ENCODE data around the gene MYBL2. TPM values are rescaled to one million over a fixed set of nuclear protein-coding genes. Genes with fewer than 3 reads are reported as not detected.

The MYBL2 gene
- total RNA-seq, 4 donors from 2014 or later = 1.5 to 27.2 (median 2.6) TPM

GRCh38 chr20:43662943-43663655 is 3.8 kb upstream of the MYBL2 start:
- Histone ChIP-seq H3K27ac (peak overlapping the region in 3 of 4 donors; percentile 19 to 65 (median 57)), H3K4me3 (no peak overlapping the region), H3K4me1 (peaks cover 6 to 37% (median 7%) of the 10 kb centered on the region in 4 donors), H3K9me3 (no peaks in the 10 kb centered on the region), H3K27me3 (peaks cover 0 to 7% of the 10 kb centered on the region in 2 donors), H3K36me3 (no peaks in the 10 kb centered on the region)
- DNase-seq = peak in 2 of 3 donors; percentile 73 to 76
- TF ChIP-seq POLR2A (IDR thresholded peaks at IDR 0.05) (peak in 1 of 2 donors; percentile 20), CTCF (IDR thresholded peaks at IDR 0.05) (no peak)

GRCh38 chr20:43665466-43666176 is 1.3 kb upstream of the MYBL2 start:
- Histone ChIP-seq H3K9me3 (no peaks in the 10 kb centered on the region), H3K27ac (no peak overlapping the region), H3K36me3 (no peaks in the 10 kb centered on the region), H3K27me3 (peaks cover 0 to 9% of the 10 kb centered on the region in 2 donors), H3K4me1 (peaks cover 6 to 30% (median 7%) of the 10 kb centered on the region in 4 donors), H3K4me3 (no peak overlapping the region)
- DNase-seq = no peak
- TF ChIP-seq CTCF (IDR thresholded peaks at IDR 0.05) = no peak
- TF ChIP-seq POLR2A (IDR thresholded peaks at IDR 0.05) = no peak

- peaks cover 6 to 30% (median 7%) of the 10 kb centered on the region in 4 donors for H3K4me1 ChIP-seq
- H3K27me3 ChIP-seq = peaks cover 0 to 9% of the 10 kb centered on the region in 2 donors
- TF ChIP-seq CTCF (IDR thresholded peaks at IDR 0.05) (no peak), POLR2A (IDR thresholded peaks at IDR 0.05) (no peak)
- H3K4me3 ChIP-seq = peak overlapping the region; percentile 39 to 72 (median 50)
- peak overlapping the region in 1 of 4 donors; percentile 75 for H3K27ac ChIP-seq
- DNase-seq = peak in 2 of 3 donors; percentile 49 to 60
- no peaks in the 10 kb centered on the region for H3K9me3 ChIP-seq
- H3K36me3 ChIP-seq = no peaks in the 10 kb centered on the region
Measured at GRCh38 chr20:43667341-43668132, 623 bp downstream of the MYBL2 start.

- peak in 1 of 3 donors; percentile 60 for DNase-seq
- Histone ChIP-seq H3K36me3 (no peaks in the 10 kb centered on the region), H3K9me3 (no peaks in the 10 kb centered on the region), H3K27me3 (peaks cover 0 to 9% of the 10 kb centered on the region in 2 donors), H3K4me3 (no peak overlapping the region), H3K27ac (no peak overlapping the region), H3K4me1 (peaks cover 6 to 21% (median 7%) of the 10 kb centered on the region in 4 donors)
- TF ChIP-seq CTCF (IDR thresholded peaks at IDR 0.05) (no peak), POLR2A (IDR thresholded peaks at IDR 0.05) (no peak)
Measured at GRCh38 chr20:43669332-43669731, 2.4 kb downstream of the MYBL2 start.

- peaks cover 0 to 9% of the 10 kb centered on the region in 2 donors for H3K27me3 ChIP-seq
- TF ChIP-seq POLR2A (IDR thresholded peaks at IDR 0.05) (no peak), CTCF (IDR thresholded peaks at IDR 0.05) (no peak)
Measured at GRCh38 chr20:43670423-43670822, 3.5 kb downstream of the MYBL2 start.

More at GRCh38 chr20:43670423-43670822, 3.5 kb downstream of the MYBL2 start:
- peaks cover 6 to 16% (median 7%) of the 10 kb centered on the region in 4 donors for H3K4me1 ChIP-seq
- DNase-seq = no peak
- H3K4me3 ChIP-seq = no peak overlapping the region
- H3K9me3 ChIP-seq = no peaks in the 10 kb centered on the region
- no peak overlapping the region for H3K27ac ChIP-seq
- no peaks in the 10 kb centered on the region for H3K36me3 ChIP-seq

Measured in Peyer's patch (tissue), 4 donors.